ENCODE data around the gene PROSER2. TPM values are rescaled to one million over a fixed set of nuclear protein-coding genes. Genes with fewer than 3 reads are reported as not detected.

Gene PROSER2
- total and polyA plus RNA-seq, 2 donors (not counting 1 experiment from before 2014, with no cell fraction given), result 0.07 TPM; not detected in 1

DNA sequence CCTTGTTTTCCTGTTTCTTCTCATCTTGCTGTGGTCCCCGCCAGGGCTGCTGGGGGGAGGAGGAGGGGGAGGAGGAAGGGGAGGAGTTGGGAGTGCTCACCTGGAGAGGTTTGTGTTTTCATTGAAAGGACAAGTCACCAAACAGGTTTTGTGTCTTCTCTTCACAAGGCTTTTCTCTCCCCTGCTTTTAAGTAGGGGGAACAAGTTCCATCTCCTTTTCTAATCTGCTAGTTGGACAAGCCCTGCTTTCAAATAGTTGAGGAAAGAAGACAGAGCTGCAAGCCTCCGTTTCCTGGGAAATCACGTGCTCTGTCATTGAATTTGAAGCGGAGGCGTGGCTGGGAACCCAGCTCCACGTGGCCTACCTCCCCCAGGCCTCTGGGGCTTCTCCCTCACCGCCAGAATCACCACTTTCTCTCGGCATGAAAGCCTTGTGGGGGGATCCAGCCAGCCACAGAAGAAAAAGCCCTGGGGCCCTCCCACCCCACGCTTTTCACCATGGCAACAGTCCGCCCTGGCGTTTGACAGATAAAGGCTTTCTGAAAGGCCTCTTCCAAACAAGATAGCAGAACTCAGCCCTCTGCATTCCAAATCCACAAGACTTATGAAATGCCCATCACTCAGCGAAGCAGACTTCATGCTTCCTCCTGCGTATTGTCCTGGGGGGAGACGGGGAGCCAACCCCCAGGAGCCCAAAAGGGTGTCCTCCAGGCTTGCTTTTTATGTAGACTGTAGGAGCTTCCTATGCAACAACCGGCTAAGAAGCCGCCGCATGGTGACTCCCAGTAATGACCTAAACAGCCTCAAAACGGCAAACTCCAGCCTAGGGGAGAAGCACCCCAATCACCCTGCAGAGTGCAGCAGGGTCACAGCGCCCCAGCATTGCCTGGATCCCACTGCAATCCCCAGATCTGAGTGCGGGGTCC, 51.7 kb downstream of the PROSER2 start:
- TF ChIP-seq CTCF (IDR thresholded peaks at IDR 0.05) (no peak), EZH2 (IDR thresholded peaks at IDR 0.05; ENCODE audit: borderline replicate concordance, insufficient read depth, low read depth, low read length, poor library complexity, severe bottlenecking) (no peak)
- Histone ChIP-seq H3K79me2 (ENCODE audit: control insufficient read depth, insufficient read depth, low read length) (no peaks in the 10 kb centered on the region), H3K4me1 (ENCODE audit: control insufficient read depth in 2 of 2, insufficient read depth in 2 of 2, low read length in 2 of 2) (peaks cover 5 to 6% of the 10 kb centered on the region in 2 donors), H3K9me3 (ENCODE audit: control extremely low read depth in 1 of 3, control insufficient read depth in 2 of 3, insufficient read depth in 1 of 3, low read length in 2 of 3) (no peaks in the 10 kb centered on the region), H3K36me3 (replicated peaks in 1 of 2; ENCODE audit: control extremely low read depth in 1 of 2, control insufficient read depth in 1 of 2, extremely low read depth in 1 of 2, insufficient read depth in 2 of 2, low read length in 1 of 2) (no peaks in the 10 kb centered on the region), H3K9ac (ENCODE audit: low read length) (no peak overlapping the region), H3K27me3 (replicated peaks in 1 of 4; ENCODE audit: control extremely low read depth in 1 of 4, control insufficient read depth in 3 of 4, insufficient read depth in 4 of 4, low read length in 3 of 4) (peaks cover 0 to 7% (median 3%) of the 10 kb centered on the region in 4 experiments), H3K4me2 (replicated peaks; ENCODE audit: low read depth, low read length, poor library complexity, severe bottlenecking) (peak overlapping the region; percentile 21), H4K20me1 (ENCODE audit: control insufficient read depth, insufficient read depth, low read length, poor library complexity, severe bottlenecking) (no peaks in the 10 kb centered on the region), H3K27ac (ENCODE audit: low read length in 2 of 2) (no peak overlapping the region), H2AFZ (ENCODE audit: insufficient read depth, low read depth, low read length, poor library complexity, severe bottlenecking) (peak overlapping the region; percentile 38), H3K4me3 (ENCODE audit: control extremely low read depth in 1 of 5, extremely low read depth in 1 of 5, insufficient read depth in 1 of 5, low read depth in 2 of 5, low read length in 4 of 5) (no peak overlapping the region)
- Mint-ChIP-seq H3K27ac (no peak overlapping the region), H3K27me3 (peaks cover 18% of the 10 kb centered on the region), H3K9me3 (ENCODE audit: insufficient read depth) (no peaks in the 10 kb centered on the region), H3K4me1 (peaks cover 2% of the 10 kb centered on the region), H3K4me3 (no peak overlapping the region)
- ChIA-PET POLR2A (no interaction called here), CTCF (no interaction called here)
- intact Hi-C loops (cut with micrococcal nuclease), result no loop called here
- DNase-seq (no peak), ATAC-seq (ENCODE audit: low read depth) (no peak)
- WGBS (ENCODE audit: insufficient coverage), result 47% methylated on average over 18 of the region's 20 CpGs
